EH (cell line): ENCODE results near the gene DACH2.
A peak's percentile ranks its signal among the peaks of the same experiment; 100 is the strongest.
"Not testable (repeated sequence)": the region's sequence is repeated elsewhere in the genome, so short reads cannot be mapped to it uniquely, and the experiment has no call there.

Experiments
- DNase-seq: peaks from one replicate; pipeline ENCODE4 v3.0.0-alpha.2; 2015; ENCODE audit warnings: low read depth

Gene DACH2

GRCh38 chrX:86148024-86148511 lies at the start of gene DACH2:
Gene DACH2, plus strand, starts transcription at chrX:86148451.
- peak; percentile 54 for DNase-seq

- no peak for DNase-seq
These were observed 45.9 kb upstream of the DACH2 start for GRCh38 chrX:86102341-86102740.

- no peak for DNase-seq
These were observed 45.2 kb upstream of the DACH2 start for GRCh38 chrX:86103061-86103460.

GRCh38 chrX:86104526-86104925 lies 43.7 kb upstream of the DACH2 start:
- no peak for DNase-seq

GRCh38 chrX:86121916-86122315 lies 26.3 kb upstream of the DACH2 start:
- no peak for DNase-seq

GRCh38 chrX:86133761-86134160 lies 14.5 kb upstream of the DACH2 start:
- DNase-seq, result peak; percentile 14

GRCh38 chrX:86137071-86137470 lies 11.2 kb upstream of the DACH2 start:
- DNase-seq, result peak; percentile 38

GRCh38 chrX:86141786-86142185 lies 6.5 kb upstream of the DACH2 start:
- no peak for DNase-seq

- no peak for DNase-seq
These were observed 2.1 kb upstream of the DACH2 start for GRCh38 chrX:86146102-86146501.

GRCh38 chrX:86148594-86148993 lies 343 bp downstream of the DACH2 start:
- DNase-seq, result no peak

- DNase-seq, result no peak
These were observed 868 bp downstream of the DACH2 start for GRCh38 chrX:86149119-86149518.

- no peak for DNase-seq
These were observed 6.3 kb downstream of the DACH2 start for GRCh38 chrX:86154553-86154952.

GRCh38 chrX:86171366-86171765 lies 23.1 kb downstream of the DACH2 start:
- DNase-seq, result peak; percentile 23

GRCh38 chrX:86178906-86179305 lies 30.7 kb downstream of the DACH2 start:
- DNase-seq, result no peak

GRCh38 chrX:86181325-86181724 lies 33.1 kb downstream of the DACH2 start:
- not testable (repeated sequence) for DNase-seq

- DNase-seq, result no peak
These were observed 44.6 kb downstream of the DACH2 start for GRCh38 chrX:86192827-86193226.

- DNase-seq, result no peak
These were observed 46.5 kb downstream of the DACH2 start for GRCh38 chrX:86194758-86195157.

- no peak for DNase-seq
These were observed 47.1 kb downstream of the DACH2 start for GRCh38 chrX:86195343-86195742.

- DNase-seq, result no peak
These were observed 49.6 kb downstream of the DACH2 start for GRCh38 chrX:86197815-86198214.

- DNase-seq, result no peak
These were observed 62.5 kb downstream of the DACH2 start for GRCh38 chrX:86210772-86211171.

GRCh38 chrX:86215260-86215659 lies 67.0 kb downstream of the DACH2 start:
- DNase-seq, result no peak

GRCh38 chrX:86237482-86237881 lies 89.2 kb downstream of the DACH2 start:
- no peak for DNase-seq

- no peak for DNase-seq
These were observed 93.3 kb downstream of the DACH2 start for GRCh38 chrX:86241547-86241946.

GRCh38 chrX:86263526-86263925 lies 115.3 kb downstream of the DACH2 start:
- no peak for DNase-seq

GRCh38 chrX:86295293-86295692 lies 147.0 kb downstream of the DACH2 start:
- DNase-seq, result no peak
